ENCODE measurements around the gene PHEX. TPM values are rescaled to one million over a fixed set of nuclear protein-coding genes. Genes with fewer than 3 reads are reported as not detected.

PHEX gene
- total and polyA plus RNA-seq, 2 experiments from 2014 or later = 0.05 to 0.21 TPM

DNA sequence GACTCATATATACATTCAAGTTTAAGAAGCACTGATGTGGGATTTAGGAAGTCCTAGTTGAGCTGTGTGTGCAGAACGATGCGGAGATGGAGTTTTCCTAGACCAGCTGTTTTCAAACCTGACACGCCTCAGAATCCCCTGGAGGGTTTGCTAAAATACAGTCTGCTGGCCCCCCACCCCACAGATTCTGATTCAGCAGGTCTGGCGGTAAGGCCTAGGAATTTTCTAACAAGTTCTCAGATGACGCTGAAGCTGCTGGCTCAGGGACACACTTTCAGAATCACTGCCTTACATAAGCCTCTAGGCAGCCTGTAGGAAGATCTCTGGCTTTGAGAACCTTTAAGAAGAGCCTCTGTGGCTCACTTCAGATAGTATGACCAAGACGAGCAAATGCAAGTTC lies 73.1 kb downstream of the PHEX start:
- Mint-ChIP-seq H3K27ac (no peak overlapping the region), H3K9me3 (no peaks in the 10 kb centered on the region), H3K4me1 (0 out of 3 replicates have a peak, but pooled peaks cover 2% of the 10 kb centered on the region), H3K36me3 (ENCODE audit: low read depth) (no peaks in the 10 kb centered on the region), H3K27me3 (ENCODE audit: insufficient read depth, low read depth, poor library complexity) (no peaks in the 10 kb centered on the region), H3K4me3 (no peak overlapping the region)
- H3K4me3 ChIP-seq = no peak overlapping the region
- H3K36me3 ChIP-seq (ENCODE audit: insufficient read depth) = no peaks in the 10 kb centered on the region
- H4K20me1 ChIP-seq (replicated peaks; ENCODE audit: insufficient read depth) = no peaks in the 10 kb centered on the region
- H2AFZ ChIP-seq = no peak overlapping the region
- no peaks in the 10 kb centered on the region for H3K27me3 ChIP-seq (ENCODE audit: insufficient read depth)
- TF ChIP-seq POLR2AphosphoS5 (IDR thresholded peaks at IDR 0.05; ENCODE audit: low read depth) (no peak), EZH2 (IDR thresholded peaks at IDR 0.05; ENCODE audit: low read depth, unreplicated experiment) (no peak), ZNF331 (CRISPR knock-in tag; IDR thresholded peaks at IDR 0.05; ENCODE audit: low read depth) (no peak), ZNF114 (CRISPR knock-in tag; IDR thresholded peaks at IDR 0.05) (no peak), EZH2phosphoT487 (IDR thresholded peaks at IDR 0.05; ENCODE audit: unreplicated experiment) (no peak)
- DNase-seq (ENCODE audit: low spot score) = no peak
- ATAC-seq = no peak
- H3K4me1 ChIP-seq (ENCODE audit: insufficient read depth) = peaks cover 5% of the 10 kb centered on the region; the same call in 1 of the 2 replicates
- no peaks in the 10 kb centered on the region for H3K79me2 ChIP-seq (replicated peaks; ENCODE audit: insufficient read depth)
- no peaks in the 10 kb centered on the region for H3F3A ChIP-seq (replicated peaks; ENCODE audit: low read depth)
- H3K4me2 ChIP-seq = no peak overlapping the region
- no peaks in the 10 kb centered on the region for H3K9me2 ChIP-seq (ENCODE audit: insufficient read depth)
- no peak overlapping the region for H3K27ac ChIP-seq (ENCODE audit: low read depth)

GRCh38 chrX:22105971-22106370 lies 73.8 kb downstream of the PHEX start:
- H3K9me3 Mint-ChIP-seq = no peaks in the 10 kb centered on the region
- TF ChIP-seq NANOG (IDR thresholded peaks at IDR 0.05; ENCODE audit: borderline replicate concordance) = no peak
- TF ChIP-seq REST (IDR thresholded peaks at IDR 0.05; ENCODE audit: unreplicated experiment) = no peak
- TF ChIP-seq POLR2AphosphoS5 (IDR thresholded peaks at IDR 0.05; ENCODE audit: low read depth) = no peak
- no peak for TF ChIP-seq EZH2 (IDR thresholded peaks at IDR 0.05; ENCODE audit: low read depth, unreplicated experiment)
- no peak for TF ChIP-seq JUNB (IDR thresholded peaks at IDR 0.05; ENCODE audit: unreplicated experiment)
- no peak overlapping the region for H3K27ac ChIP-seq (ENCODE audit: low read depth)

More at GRCh38 chrX:22105971-22106370, 73.8 kb downstream of the PHEX start:
- no peaks in the 10 kb centered on the region for H3K36me3 Mint-ChIP-seq (ENCODE audit: low read depth)
- Histone ChIP-seq H3K9me2 (ENCODE audit: insufficient read depth) (no peaks in the 10 kb centered on the region), H3K79me2 (replicated peaks; ENCODE audit: insufficient read depth) (no peaks in the 10 kb centered on the region), H3K36me3 (ENCODE audit: insufficient read depth) (no peaks in the 10 kb centered on the region), H3K4me1 (ENCODE audit: insufficient read depth) (peaks cover 5% of the 10 kb centered on the region; the same call in 1 of the 2 replicates), H3F3A (replicated peaks; ENCODE audit: low read depth) (no peaks in the 10 kb centered on the region), H3K27me3 (ENCODE audit: insufficient read depth) (no peaks in the 10 kb centered on the region), H2AFZ (no peak overlapping the region), H4K20me1 (replicated peaks; ENCODE audit: insufficient read depth) (no peaks in the 10 kb centered on the region), H3K4me3 (no peak overlapping the region), H3K4me2 (no peak overlapping the region)
- no peaks in the 10 kb centered on the region for H3K27me3 Mint-ChIP-seq (ENCODE audit: insufficient read depth, low read depth, poor library complexity)
- 0 out of 3 replicates have a peak, but pooled peaks cover 2% of the 10 kb centered on the region for H3K4me1 Mint-ChIP-seq
- DNase-seq (ENCODE audit: low spot score) = no peak
- ATAC-seq = no peak
- H3K27ac Mint-ChIP-seq = no peak overlapping the region
- no peak overlapping the region for H3K4me3 Mint-ChIP-seq
